GM23338 (cell line): ENCODE data around the gene DRC7. TPM values are rescaled to one million over a fixed set of nuclear protein-coding genes. Genes with fewer than 3 reads are reported as not detected.

ENCODE experiments used
- ATAC-seq: fragments of 200-7000 bp; cut with Tn5 transposase; 3 replicates; pipeline ENCODE4 v1.9.1; 2020
- DNase-seq: peaks from one replicate; pipeline ENCODE4 v3.0.0-alpha.2; 2015; ENCODE audit warnings: low spot score
- H2AFZ ChIP-seq: fragments of 200-600 bp; sonication (generic); 2 replicates; pipeline ENCODE4 v1.8.0; 2016; ENCODE audit warnings: antibody characterized with exemption, mild to moderate bottlenecking, moderate library complexity
- H3F3A ChIP-seq: fragments of 200-600 bp; sonication (generic); replicated peaks from 2 replicates; pipeline ENCODE4 v1.8.0; 2017; ENCODE audit warnings: antibody characterized with exemption, mixed run types, low read depth
- H3K27ac ChIP-seq: fragments of 200-600 bp; sonication (generic); 2 replicates; pipeline ENCODE4 v1.6.1; 2016; ENCODE audit warnings: low read depth
- H3K27me3 ChIP-seq: fragments of 200-600 bp; sonication (generic); 2 replicates; pipeline ENCODE4 v1.8.0; 2016; ENCODE audit warnings: mild to moderate bottlenecking, mixed run types, moderate library complexity; ENCODE audit not compliant: insufficient read depth
- H3K36me3 ChIP-seq: fragments of 200-600 bp; sonication (generic); 2 replicates; pipeline ENCODE4 v1.8.0; 2016; ENCODE audit warnings: mild to moderate bottlenecking; ENCODE audit not compliant: insufficient read depth
- H3K4me1 ChIP-seq: fragments of 200-600 bp; sonication (generic); 2 replicates; pipeline ENCODE4 v1.8.0; 2016; ENCODE audit warnings: mild to moderate bottlenecking, moderate library complexity; ENCODE audit not compliant: insufficient read depth
- H3K4me2 ChIP-seq: fragments of 200-600 bp; sonication (generic); 2 replicates; pipeline ENCODE4 v1.7.1; 2017; ENCODE audit warnings: mixed run types
- H3K4me3 ChIP-seq: fragments of 200-600 bp; sonication (generic); 2 replicates; pipeline ENCODE4 v1.6.1; 2016; ENCODE audit warnings: mixed run types
- H3K79me2 ChIP-seq: fragments of 200-600 bp; sonication (generic); replicated peaks from 2 replicates; pipeline ENCODE4 v1.8.0; 2017; ENCODE audit warnings: mild to moderate bottlenecking; ENCODE audit not compliant: insufficient read depth
- H3K9me2 ChIP-seq: fragments of 200-600 bp; sonication (generic); 2 replicates; pipeline ENCODE4 v1.8.0; 2017; ENCODE audit not compliant: insufficient read depth
- H4K20me1 ChIP-seq: fragments of 200-600 bp; sonication (generic); replicated peaks from 2 replicates; pipeline ENCODE4 v1.8.0; 2017; ENCODE audit warnings: mild to moderate bottlenecking; ENCODE audit not compliant: insufficient read depth
- H3K27ac Mint-ChIP-seq: 2 replicates; pipeline ENCODE4 v1.8.0; 2020; ENCODE audit warnings: inconsistent platforms, mild to moderate bottlenecking, moderate library complexity, mixed read lengths
- H3K27me3 Mint-ChIP-seq: 3 replicates; pipeline ENCODE4 v1.8.0; 2022; ENCODE audit warnings: low read depth, mild to moderate bottlenecking, moderate library complexity, mixed read lengths, inconsistent platforms; ENCODE audit not compliant: insufficient read depth, poor library complexity
- H3K36me3 Mint-ChIP-seq: 3 replicates; pipeline ENCODE4 v1.8.0; 2021; ENCODE audit warnings: low read depth, mild to moderate bottlenecking, inconsistent platforms, moderate library complexity, mixed read lengths
- H3K4me1 Mint-ChIP-seq: 3 replicates; pipeline ENCODE4 v1.8.0; 2020; ENCODE audit warnings: mild to moderate bottlenecking, inconsistent platforms, mixed read lengths
- H3K4me3 Mint-ChIP-seq: 3 replicates; pipeline ENCODE4 v1.8.0; 2021; ENCODE audit warnings: moderate library complexity, mild to moderate bottlenecking, inconsistent platforms, mixed read lengths
- H3K9me3 Mint-ChIP-seq: 3 replicates; pipeline ENCODE4 v1.8.0; 2020; ENCODE audit warnings: moderate library complexity, mild to moderate bottlenecking, inconsistent platforms, mixed read lengths
- CREB1 ChIP-seq: fragments of 250-450 bp; sonication (Bioruptor Pico); IDR thresholded peaks from 2 replicates; pipeline ENCODE4 v1.5.0; 2020; ENCODE audit warnings: low read depth, mild to moderate bottlenecking, moderate library complexity
- ETS1 ChIP-seq: IDR thresholded peaks from 2 replicates; pipeline ENCODE4 v1.6.1; 2016; ENCODE audit warnings: antibody characterized with exemption
- EZH2 ChIP-seq: fragments of 200-600 bp; sonication (generic); IDR thresholded peaks from one replicate; pipeline ENCODE4 v1.8.0; 2017; ENCODE audit warnings: antibody characterized with exemption, mild to moderate bottlenecking, low read depth; ENCODE audit not compliant: unreplicated experiment
- EZH2phosphoT487 ChIP-seq: fragments of 200-600 bp; sonication (generic); IDR thresholded peaks from one replicate; pipeline ENCODE4 v1.8.1; 2018; ENCODE audit warnings: antibody characterized with exemption; ENCODE audit not compliant: unreplicated experiment
- JUNB ChIP-seq: IDR thresholded peaks from one replicate; pipeline ENCODE4 v1.6.1; 2016; ENCODE audit warnings: antibody characterized with exemption; ENCODE audit not compliant: unreplicated experiment
- NANOG ChIP-seq: IDR thresholded peaks from 2 replicates; pipeline ENCODE4 v1.6.1; 2016; ENCODE audit warnings: antibody characterized with exemption, borderline replicate concordance
- STAT1 ChIP-seq: IDR thresholded peaks from one replicate; pipeline ENCODE4 v1.6.1; 2016; ENCODE audit warnings: antibody characterized with exemption; ENCODE audit not compliant: unreplicated experiment
- ZNF114 ChIP-seq: fragments of 250-450 bp; sonication (Bioruptor Pico); IDR thresholded peaks from 2 replicates; pipeline ENCODE4 v1.5.0; 2020; ENCODE audit warnings: mild to moderate bottlenecking, moderate library complexity
- polyA plus RNA-seq: library from polyadenylated mRNA; unstranded; fragments of >200 nt; fragmentation: Nextera tagmentation; extraction: Ambion mirVana; gene quantifications from 2 replicates; pipeline ENCODE4 v1.2.1, GENCODE V29; 2016
- total RNA-seq: library from RNA; depleted of rRNA; stranded (reverse); fragments of >200 nt; shearing (Covaris generic); gene quantifications from 2 replicates; pipeline ENCODE4 v1.2.3, GENCODE V29; 2014
- TF ChIP-seq, protein P1 (sequence below), 2 experiments: fragments of 200-600 bp in 1 of 2; sonication (generic) in 1 of 2; conservative IDR thresholded peaks; 2 replicates each; pipeline versions ENCODE4 v1.5.1 to v1.6.1; 2016 to 2017; ENCODE audit warnings: antibody characterized with exemption in 2 of 2, low read depth in 2 of 2, mild to moderate bottlenecking in 2 of 2, moderate library complexity in 1 of 2
- TF ChIP-seq, protein P2 (sequence below): IDR thresholded peaks from one replicate; pipeline ENCODE4 v1.6.1; 2018; ENCODE audit warnings: antibody characterized with exemption; ENCODE audit not compliant: unreplicated experiment

Gene DRC7
- total and polyA plus RNA-seq, 2 experiments from 2014 or later, result not detected

DNA sequence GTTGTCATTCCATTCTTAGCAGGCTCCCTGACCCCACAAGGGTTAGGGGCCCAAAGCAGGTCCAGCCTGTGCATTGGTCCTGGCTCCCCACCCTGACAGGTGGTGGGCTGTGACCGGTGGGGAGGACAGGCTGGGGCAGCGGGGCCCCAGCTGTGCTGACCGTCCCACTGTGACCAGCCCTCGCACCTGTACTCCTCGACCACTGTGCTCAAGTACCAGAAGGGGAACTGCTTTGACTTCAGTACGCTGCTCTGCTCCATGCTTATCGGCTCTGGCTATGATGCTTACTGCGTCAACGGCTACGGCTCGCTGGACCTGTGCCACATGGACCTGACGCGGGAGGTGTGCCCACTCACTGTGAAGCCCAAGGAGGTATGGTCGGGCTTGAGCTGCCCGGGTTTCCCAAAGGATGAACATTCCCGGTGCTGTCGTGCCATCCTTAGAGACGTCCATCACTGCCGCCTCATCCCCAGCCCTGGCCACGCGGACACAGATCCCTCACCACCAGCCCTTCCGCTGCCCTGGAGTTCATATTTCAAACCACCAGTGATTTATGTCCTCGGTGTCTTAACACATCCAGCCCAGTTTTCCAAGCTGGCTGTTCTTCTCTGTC is 7.3 kb downstream of the DRC7 start (continued):
- TF ChIP-seq EZH2, result no peak
- no peak for TF ChIP-seq JUNB
- TF ChIP-seq, protein P1, sequence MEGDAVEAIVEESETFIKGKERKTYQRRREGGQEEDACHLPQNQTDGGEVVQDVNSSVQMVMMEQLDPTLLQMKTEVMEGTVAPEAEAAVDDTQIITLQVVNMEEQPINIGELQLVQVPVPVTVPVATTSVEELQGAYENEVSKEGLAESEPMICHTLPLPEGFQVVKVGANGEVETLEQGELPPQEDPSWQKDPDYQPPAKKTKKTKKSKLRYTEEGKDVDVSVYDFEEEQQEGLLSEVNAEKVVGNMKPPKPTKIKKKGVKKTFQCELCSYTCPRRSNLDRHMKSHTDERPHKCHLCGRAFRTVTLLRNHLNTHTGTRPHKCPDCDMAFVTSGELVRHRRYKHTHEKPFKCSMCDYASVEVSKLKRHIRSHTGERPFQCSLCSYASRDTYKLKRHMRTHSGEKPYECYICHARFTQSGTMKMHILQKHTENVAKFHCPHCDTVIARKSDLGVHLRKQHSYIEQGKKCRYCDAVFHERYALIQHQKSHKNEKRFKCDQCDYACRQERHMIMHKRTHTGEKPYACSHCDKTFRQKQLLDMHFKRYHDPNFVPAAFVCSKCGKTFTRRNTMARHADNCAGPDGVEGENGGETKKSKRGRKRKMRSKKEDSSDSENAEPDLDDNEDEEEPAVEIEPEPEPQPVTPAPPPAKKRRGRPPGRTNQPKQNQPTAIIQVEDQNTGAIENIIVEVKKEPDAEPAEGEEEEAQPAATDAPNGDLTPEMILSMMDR (conservative IDR thresholded peaks at IDR 0.05; ENCODE audit: low read depth in 2 of 2), result no peak

- no peaks in the 10 kb centered on the region for H3K36me3 Mint-ChIP-seq
- H3K27me3 ChIP-seq, result no peaks in the 10 kb centered on the region
- H3K27ac ChIP-seq, result no peak overlapping the region
- H3K36me3 ChIP-seq, result no peaks in the 10 kb centered on the region
- H3K4me3 Mint-ChIP-seq, result no peak overlapping the region
- peaks cover 6% of the 10 kb centered on the region for H3K27me3 Mint-ChIP-seq
- H3K4me1 ChIP-seq, result no peaks in the 10 kb centered on the region
- no peak overlapping the region for H2AFZ ChIP-seq
- H3K4me1 Mint-ChIP-seq, result peaks cover 5% of the 10 kb centered on the region; the same call in 2 of the 3 replicates
- no peaks in the 10 kb centered on the region for H3F3A ChIP-seq
- no peaks in the 10 kb centered on the region for H3K79me2 ChIP-seq
- H4K20me1 ChIP-seq, result no peaks in the 10 kb centered on the region
- no peak overlapping the region for H3K27ac Mint-ChIP-seq
- no peak overlapping the region for H3K4me2 ChIP-seq
- peaks cover 3% of the 10 kb centered on the region; the same call in 2 of the 3 replicates for H3K9me3 Mint-ChIP-seq
- no peak overlapping the region for H3K4me3 ChIP-seq
- DNase-seq, result no peak
- H3K9me2 ChIP-seq, result no peaks in the 10 kb centered on the region
- ATAC-seq, result no peak
- TF ChIP-seq, protein P2, sequence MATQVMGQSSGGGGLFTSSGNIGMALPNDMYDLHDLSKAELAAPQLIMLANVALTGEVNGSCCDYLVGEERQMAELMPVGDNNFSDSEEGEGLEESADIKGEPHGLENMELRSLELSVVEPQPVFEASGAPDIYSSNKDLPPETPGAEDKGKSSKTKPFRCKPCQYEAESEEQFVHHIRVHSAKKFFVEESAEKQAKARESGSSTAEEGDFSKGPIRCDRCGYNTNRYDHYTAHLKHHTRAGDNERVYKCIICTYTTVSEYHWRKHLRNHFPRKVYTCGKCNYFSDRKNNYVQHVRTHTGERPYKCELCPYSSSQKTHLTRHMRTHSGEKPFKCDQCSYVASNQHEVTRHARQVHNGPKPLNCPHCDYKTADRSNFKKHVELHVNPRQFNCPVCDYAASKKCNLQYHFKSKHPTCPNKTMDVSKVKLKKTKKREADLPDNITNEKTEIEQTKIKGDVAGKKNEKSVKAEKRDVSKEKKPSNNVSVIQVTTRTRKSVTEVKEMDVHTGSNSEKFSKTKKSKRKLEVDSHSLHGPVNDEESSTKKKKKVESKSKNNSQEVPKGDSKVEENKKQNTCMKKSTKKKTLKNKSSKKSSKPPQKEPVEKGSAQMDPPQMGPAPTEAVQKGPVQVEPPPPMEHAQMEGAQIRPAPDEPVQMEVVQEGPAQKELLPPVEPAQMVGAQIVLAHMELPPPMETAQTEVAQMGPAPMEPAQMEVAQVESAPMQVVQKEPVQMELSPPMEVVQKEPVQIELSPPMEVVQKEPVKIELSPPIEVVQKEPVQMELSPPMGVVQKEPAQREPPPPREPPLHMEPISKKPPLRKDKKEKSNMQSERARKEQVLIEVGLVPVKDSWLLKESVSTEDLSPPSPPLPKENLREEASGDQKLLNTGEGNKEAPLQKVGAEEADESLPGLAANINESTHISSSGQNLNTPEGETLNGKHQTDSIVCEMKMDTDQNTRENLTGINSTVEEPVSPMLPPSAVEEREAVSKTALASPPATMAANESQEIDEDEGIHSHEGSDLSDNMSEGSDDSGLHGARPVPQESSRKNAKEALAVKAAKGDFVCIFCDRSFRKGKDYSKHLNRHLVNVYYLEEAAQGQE, result no peak
- no peak for TF ChIP-seq NANOG
- no peak for TF ChIP-seq EZH2phosphoT487
- no peak for TF ChIP-seq ZNF114
- TF ChIP-seq STAT1, result no peak
- no peak for TF ChIP-seq EZH2
- TF ChIP-seq JUNB, result no peak
- TF ChIP-seq, protein P1 (conservative IDR thresholded peaks at IDR 0.05; ENCODE audit: low read depth in 2 of 2), result no peak
- no peak for TF ChIP-seq ETS1
- no peak for TF ChIP-seq CREB1 (CRISPR knock-in tag)
Measured at GRCh38 chr16:57703416-57704010, 8.9 kb downstream of the DRC7 start.
